Mammary epithelial cell (primary cell): ENCODE measurements around the gene E2F2.

Experiments used
- CTCF ChIP-seq, 2 donors: IDR thresholded peaks in 1 of 2; conservative IDR thresholded peaks in 1 of 2; 2 replicates each; pipeline ENCODE4 v1.5.1; 2011 to 2012; ENCODE audit warnings: inconsistent platforms in 2 of 2, low read length in 2 of 2, mild to moderate bottlenecking in 2 of 2, control low read depth in 1 of 2, low read depth in 1 of 2; ENCODE audit not compliant: insufficient read depth in 1 of 2; ENCODE audit errors: extremely low read depth in 1 of 2
- EZH2 ChIP-seq: IDR thresholded peaks from 2 replicates; pipeline ENCODE4 v1.6.1; 2012; ENCODE audit warnings: low read length, inconsistent platforms, borderline replicate concordance

DNA sequence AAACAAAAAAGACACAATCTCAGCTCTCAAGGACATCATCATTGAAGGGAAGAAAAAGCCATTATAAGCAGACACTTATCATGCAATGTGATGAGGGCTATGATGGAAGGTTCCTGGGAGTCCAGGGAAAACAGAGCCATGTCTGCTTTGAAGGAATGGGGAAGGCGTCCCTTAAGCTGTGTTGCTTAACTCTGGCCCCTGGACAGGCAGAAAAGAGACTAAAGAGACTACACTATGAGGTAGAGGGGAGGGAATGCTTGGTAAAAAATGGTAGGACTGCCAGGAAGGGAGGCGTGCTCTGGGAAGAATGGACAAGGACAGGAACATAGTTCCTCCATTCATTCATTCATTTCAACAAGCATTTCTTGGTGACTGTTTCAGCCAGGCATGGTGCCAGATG lies 68.3 kb downstream of the E2F2 start:
- TF ChIP-seq CTCF (conservative IDR thresholded peaks at IDR 0.05 in 1 of 2, IDR thresholded peaks at IDR 0.05 in 1 of 2; ENCODE audit: extremely low read depth in 1 of 2, insufficient read depth in 1 of 2, low read depth in 1 of 2, low read length in 2 of 2) (no peak), EZH2 (no peak)
